HepG2 (cell line): ENCODE data around the gene SNX21. TPM values are rescaled to one million over a fixed set of nuclear protein-coding genes. Genes with fewer than 3 reads are reported as not detected.

Experiments used
- EEA1 ChIP-seq: sonication (generic); formaldehyde crosslinking; IDR thresholded peaks from 2 replicates; pipeline ENCODE4 v1.5.1; 2020; ENCODE audit warnings: mild to moderate bottlenecking, missing genetic modification reagents, borderline replicate concordance
- ETV6 ChIP-seq: sonication (generic); formaldehyde crosslinking; conservative IDR thresholded peaks from 2 replicates; pipeline ENCODE4 v1.4.0; 2020; ENCODE audit warnings: missing genetic modification reagents
- FOXP1 ChIP-seq, 2 experiments: fragments of 450-650 bp in 1 of 2; IDR thresholded peaks; 2 replicates each; pipeline ENCODE4 v1.6.1; 2017 to 2018; ENCODE audit warnings: antibody characterized with exemption in 1 of 2
- HCFC1 ChIP-seq: fragments of 150-350 bp; IDR thresholded peaks from 2 replicates; pipeline ENCODE4 v1.6.1; 2014; ENCODE audit warnings: low read depth, low read length
- HNRNPUL1 ChIP-seq: fragments of 200-400 bp; formaldehyde crosslinking; IDR thresholded peaks from 2 replicates; pipeline ENCODE4 v1.6.1; 2017; ENCODE audit warnings: low read depth, mild to moderate bottlenecking, low read length, moderate library complexity
- KAT2B ChIP-seq: fragments of 150-350 bp; IDR thresholded peaks from 2 replicates; pipeline ENCODE4 v1.6.1; 2014; ENCODE audit warnings: low read depth, low read length, borderline replicate concordance
- MAZ ChIP-seq, 2 experiments: sonication (generic) in 1 of 2; formaldehyde crosslinking in 1 of 2; IDR thresholded peaks; 2 replicates each; pipeline versions ENCODE4 v1.5.0 to v1.6.1; 2012 to 2020; ENCODE audit warnings: low read depth in 2 of 2, mild to moderate bottlenecking in 2 of 2, borderline replicate concordance in 1 of 2, improper control_type of control experiment in 1 of 2, low read length in 1 of 2, missing genetic modification reagents in 1 of 2, moderate library complexity in 1 of 2
- MXD4 ChIP-seq: IDR thresholded peaks from 2 replicates; pipeline ENCODE4 v1.6.1; 2016; ENCODE audit warnings: mild to moderate bottlenecking, missing biosample characterization, missing genetic modification reagents
- NPAS2 ChIP-seq: sonication (generic); formaldehyde crosslinking; IDR thresholded peaks from 2 replicates; pipeline ENCODE4 v1.8.0; 2022; ENCODE audit warnings: mild to moderate bottlenecking, missing genetic modification reagents, borderline replicate concordance
- RFX5 ChIP-seq: IDR thresholded peaks from 2 replicates; pipeline ENCODE4 v1.6.1; 2011; ENCODE audit warnings: low read depth, low read length, improper control_type of control experiment
- RNF2 ChIP-seq: fragments of 450-650 bp; conservative IDR thresholded peaks from 2 replicates; pipeline ENCODE4 v1.6.1; 2016; ENCODE audit warnings: low read depth
- RORA ChIP-seq: sonication (generic); formaldehyde crosslinking; IDR thresholded peaks from 2 replicates; pipeline ENCODE4 v1.5.0; 2020; ENCODE audit warnings: mild to moderate bottlenecking, missing genetic modification reagents, moderate library complexity
- TBL1XR1 ChIP-seq: fragments of 150-350 bp; IDR thresholded peaks from 2 replicates; pipeline ENCODE4 v1.6.1; 2014; ENCODE audit warnings: borderline replicate concordance, low read length; ENCODE audit not compliant: partially characterized antibody
- TEAD3 ChIP-seq: optimal IDR thresholded peaks from 2 replicates; pipeline ENCODE3; 2016; ENCODE audit warnings: borderline replicate concordance
- WIZ ChIP-seq: sonication (generic); formaldehyde crosslinking; IDR thresholded peaks from 2 replicates; pipeline ENCODE4 v1.5.1; 2020; ENCODE audit warnings: mild to moderate bottlenecking, missing genetic modification reagents
- ZNF124 ChIP-seq: sonication (generic); formaldehyde crosslinking; IDR thresholded peaks from 2 replicates; pipeline ENCODE4 v1.4.0; 2020; ENCODE audit warnings: missing genetic modification reagents
- ZNF251 ChIP-seq: sonication (generic); formaldehyde crosslinking; IDR thresholded peaks from 2 replicates; pipeline ENCODE4 v1.9.0; 2021; ENCODE audit warnings: mild to moderate bottlenecking, missing genetic modification reagents
- ZNF3 ChIP-seq: IDR thresholded peaks from 2 replicates; pipeline ENCODE4 v1.7.0; 2017; ENCODE audit warnings: inconsistent platforms
- ZNF724P ChIP-seq: sonication (generic); formaldehyde crosslinking; IDR thresholded peaks from 2 replicates; pipeline ENCODE4 v1.8.0; 2022; ENCODE audit warnings: missing genetic modification reagents, borderline replicate concordance
- ZNF816 ChIP-seq: sonication (generic); formaldehyde crosslinking; IDR thresholded peaks from 2 replicates; pipeline ENCODE4 v1.8.0; 2022; ENCODE audit warnings: missing genetic modification reagents, mild to moderate bottlenecking, borderline replicate concordance
- polyA plus RNA-seq, 8 experiments: library from polyadenylated mRNA; depleted of rRNA in 3 of 8; stranded (reverse) in 7 of 8; unstranded in 1 of 8; fragments of >200 nt; fragmentation: Illumina TruSeq in 4 of 8; extraction: Trizol in 4 of 8; gene quantifications; 2 replicates each; pipeline versions ENCODE4 v1.2.1 to v1.2.3, GENCODE V29; 2011 to 2016; ENCODE audit warnings: low read depth in 4 of 8, missing spikeins in 1 of 8, mixed read lengths in 1 of 8; ENCODE audit not compliant: insufficient read depth in 1 of 8
- total RNA-seq, 5 experiments: library from RNA; depleted of rRNA; stranded (reverse); fragments of >200 nt; fragmentation: Illumina TruSeq; extraction: Trizol; gene quantifications; 2 replicates each; pipeline ENCODE4 v1.2.3, GENCODE V29; 2016; ENCODE audit warnings: low read depth in 1 of 5
- TF ChIP-seq, protein P1 (sequence below): fragments of 450-650 bp; IDR thresholded peaks from 2 replicates; pipeline ENCODE4 v1.6.1; 2016
- TF ChIP-seq, protein P2 (sequence below): sonication (generic); formaldehyde crosslinking; IDR thresholded peaks from 2 replicates; pipeline ENCODE4 v1.8.0; 2022; ENCODE audit warnings: mild to moderate bottlenecking, missing genetic modification reagents; ENCODE audit not compliant: insufficient replicate concordance
- TF ChIP-seq, protein P3 (sequence below): sonication (generic); formaldehyde crosslinking; conservative IDR thresholded peaks from 2 replicates; pipeline ENCODE4 v1.8.1; 2023; ENCODE audit warnings: missing genetic modification reagents

The SNX21 gene
- total and polyA plus RNA-seq, 2 of the 13 experiments (the other 11 are each of a cell fraction or from before 2014, with no cell fraction given) = 7.7 to 12.8 TPM

DNA sequence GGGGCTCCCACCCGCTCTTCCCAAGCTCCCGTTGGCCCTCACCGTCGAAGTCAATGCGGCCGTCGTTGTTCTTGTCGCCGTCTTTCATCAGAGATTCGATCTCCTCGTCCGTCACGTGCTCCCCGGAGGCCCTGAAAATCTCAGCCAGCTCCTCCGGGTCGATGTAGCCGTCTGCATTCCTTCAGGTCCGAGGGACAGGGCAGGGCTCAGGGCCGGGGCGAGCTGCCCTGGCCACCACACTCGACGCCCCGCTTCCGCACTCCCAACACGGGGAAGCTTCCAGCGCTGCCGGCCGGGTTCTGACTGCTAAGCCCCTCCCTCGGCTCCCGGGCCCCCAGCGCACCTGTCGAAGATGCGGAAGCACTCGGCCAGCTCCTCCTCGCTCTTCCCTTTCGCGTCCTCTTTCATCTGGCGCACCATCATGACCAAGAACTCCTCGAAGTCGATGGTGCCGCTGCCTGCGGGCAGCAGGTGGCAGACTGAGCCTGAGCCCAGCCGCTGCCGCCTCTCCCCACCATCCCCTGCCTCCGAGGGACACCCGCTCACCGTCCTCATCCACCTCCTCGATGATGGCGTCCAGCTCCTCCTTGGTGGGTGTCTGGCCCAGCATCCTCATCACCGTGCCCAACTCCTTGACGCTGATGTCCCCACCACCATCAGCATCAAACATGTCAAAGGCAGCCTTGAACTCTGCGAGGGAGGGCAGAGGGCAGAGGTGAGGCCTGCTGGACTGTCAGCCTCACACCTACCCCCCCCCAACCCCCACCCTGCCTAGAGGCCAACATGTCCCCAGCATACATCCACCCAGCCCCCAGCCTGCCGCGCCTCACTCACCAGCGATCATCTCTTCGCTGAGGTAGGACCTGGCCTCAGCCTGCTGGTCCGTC lies 9.4 kb upstream of the SNX21 start (continued):
- TF ChIP-seq ZNF816 (CRISPR knock-in tag) = no peak
- TF ChIP-seq RNF2 = no peak; the same call in 1 of the 2 replicates
- TF ChIP-seq KAT2B = no peak
- TF ChIP-seq EEA1 (CRISPR knock-in tag) = no peak; the same call in 1 of the 2 replicates
- TF ChIP-seq ETV6 (CRISPR knock-in tag) = no peak
- TF ChIP-seq, protein P1, sequence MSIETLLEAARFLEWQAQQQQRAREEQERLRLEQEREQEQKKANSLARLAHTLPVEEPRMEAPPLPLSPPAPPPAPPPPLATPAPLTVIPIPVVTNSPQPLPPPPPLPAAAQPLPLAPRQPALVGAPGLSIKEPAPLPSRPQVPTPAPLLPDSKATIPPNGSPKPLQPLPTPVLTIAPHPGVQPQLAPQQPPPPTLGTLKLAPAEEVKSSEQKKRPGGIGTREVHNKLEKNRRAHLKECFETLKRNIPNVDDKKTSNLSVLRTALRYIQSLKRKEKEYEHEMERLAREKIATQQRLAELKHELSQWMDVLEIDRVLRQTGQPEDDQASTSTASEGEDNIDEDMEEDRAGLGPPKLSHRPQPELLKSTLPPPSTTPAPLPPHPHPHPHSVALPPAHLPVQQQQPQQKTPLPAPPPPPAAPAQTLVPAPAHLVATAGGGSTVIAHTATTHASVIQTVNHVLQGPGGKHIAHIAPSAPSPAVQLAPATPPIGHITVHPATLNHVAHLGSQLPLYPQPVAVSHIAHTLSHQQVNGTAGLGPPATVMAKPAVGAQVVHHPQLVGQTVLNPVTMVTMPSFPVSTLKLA = no peak
- no peak for TF ChIP-seq RFX5
- TF ChIP-seq ZNF251 (CRISPR knock-in tag) = no peak
- TF ChIP-seq, protein P2, sequence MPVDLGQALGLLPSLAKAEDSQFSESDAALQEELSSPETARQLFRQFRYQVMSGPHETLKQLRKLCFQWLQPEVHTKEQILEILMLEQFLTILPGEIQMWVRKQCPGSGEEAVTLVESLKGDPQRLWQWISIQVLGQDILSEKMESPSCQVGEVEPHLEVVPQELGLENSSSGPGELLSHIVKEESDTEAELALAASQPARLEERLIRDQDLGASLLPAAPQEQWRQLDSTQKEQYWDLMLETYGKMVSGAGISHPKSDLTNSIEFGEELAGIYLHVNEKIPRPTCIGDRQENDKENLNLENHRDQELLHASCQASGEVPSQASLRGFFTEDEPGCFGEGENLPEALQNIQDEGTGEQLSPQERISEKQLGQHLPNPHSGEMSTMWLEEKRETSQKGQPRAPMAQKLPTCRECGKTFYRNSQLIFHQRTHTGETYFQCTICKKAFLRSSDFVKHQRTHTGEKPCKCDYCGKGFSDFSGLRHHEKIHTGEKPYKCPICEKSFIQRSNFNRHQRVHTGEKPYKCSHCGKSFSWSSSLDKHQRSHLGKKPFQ (CRISPR knock-in tag) = no peak
- no peak for TF ChIP-seq FOXP1 (IDR thresholded peaks at IDR 0.05)
- TF ChIP-seq FOXP1 (CRISPR knock-in tag; IDR thresholded peaks at IDR 0.05) = no peak
- no peak for TF ChIP-seq ZNF124 (CRISPR knock-in tag)
- TF ChIP-seq TEAD3 (CRISPR knock-in tag) = no peak
- 0 out of 2 replicates have a peak, but pooled peaks have one; percentile 65 for TF ChIP-seq WIZ (CRISPR knock-in tag)
- TF ChIP-seq HCFC1 = no peak
- TF ChIP-seq NPAS2 (CRISPR knock-in tag) = no peak
- TF ChIP-seq MXD4 = peak; percentile 51; the same call in 1 of the 2 replicates
- TF ChIP-seq ZNF724P (CRISPR knock-in tag) = no peak
- no peak for TF ChIP-seq RORA (CRISPR knock-in tag)
- TF ChIP-seq, protein P3, sequence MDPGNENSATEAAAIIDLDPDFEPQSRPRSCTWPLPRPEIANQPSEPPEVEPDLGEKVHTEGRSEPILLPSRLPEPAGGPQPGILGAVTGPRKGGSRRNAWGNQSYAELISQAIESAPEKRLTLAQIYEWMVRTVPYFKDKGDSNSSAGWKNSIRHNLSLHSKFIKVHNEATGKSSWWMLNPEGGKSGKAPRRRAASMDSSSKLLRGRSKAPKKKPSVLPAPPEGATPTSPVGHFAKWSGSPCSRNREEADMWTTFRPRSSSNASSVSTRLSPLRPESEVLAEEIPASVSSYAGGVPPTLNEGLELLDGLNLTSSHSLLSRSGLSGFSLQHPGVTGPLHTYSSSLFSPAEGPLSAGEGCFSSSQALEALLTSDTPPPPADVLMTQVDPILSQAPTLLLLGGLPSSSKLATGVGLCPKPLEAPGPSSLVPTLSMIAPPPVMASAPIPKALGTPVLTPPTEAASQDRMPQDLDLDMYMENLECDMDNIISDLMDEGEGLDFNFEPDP = no peak
- no peak for TF ChIP-seq ZNF3 (CRISPR knock-in tag)
- TF ChIP-seq TBL1XR1 = no peak
- TF ChIP-seq MAZ (IDR thresholded peaks at IDR 0.05; ENCODE audit: borderline replicate concordance, low read depth, low read length) = 0 out of 2 replicates have a peak, but pooled peaks have one; percentile 31
- TF ChIP-seq MAZ (CRISPR knock-in tag; IDR thresholded peaks at IDR 0.05; ENCODE audit: low read depth) = 0 out of 2 replicates have a peak, but pooled peaks have one; percentile 53
- no peak for TF ChIP-seq HNRNPUL1
